GM18909 (cell line): ENCODE data around the gene FAM3B.

Source experiments
- ATAC-seq: cut with Tn5 transposase; IDR thresholded peaks from one replicate; pipeline ENCODE4 v1.9.1; 2021; ENCODE audit warnings: mild to moderate bottlenecking; ENCODE audit not compliant: unreplicated experiment, poor library complexity

Gene FAM3B

GRCh38 chr21:41388259-41388658 is 71.7 kb downstream of the FAM3B start:
- ATAC-seq, result no peak

DNA sequence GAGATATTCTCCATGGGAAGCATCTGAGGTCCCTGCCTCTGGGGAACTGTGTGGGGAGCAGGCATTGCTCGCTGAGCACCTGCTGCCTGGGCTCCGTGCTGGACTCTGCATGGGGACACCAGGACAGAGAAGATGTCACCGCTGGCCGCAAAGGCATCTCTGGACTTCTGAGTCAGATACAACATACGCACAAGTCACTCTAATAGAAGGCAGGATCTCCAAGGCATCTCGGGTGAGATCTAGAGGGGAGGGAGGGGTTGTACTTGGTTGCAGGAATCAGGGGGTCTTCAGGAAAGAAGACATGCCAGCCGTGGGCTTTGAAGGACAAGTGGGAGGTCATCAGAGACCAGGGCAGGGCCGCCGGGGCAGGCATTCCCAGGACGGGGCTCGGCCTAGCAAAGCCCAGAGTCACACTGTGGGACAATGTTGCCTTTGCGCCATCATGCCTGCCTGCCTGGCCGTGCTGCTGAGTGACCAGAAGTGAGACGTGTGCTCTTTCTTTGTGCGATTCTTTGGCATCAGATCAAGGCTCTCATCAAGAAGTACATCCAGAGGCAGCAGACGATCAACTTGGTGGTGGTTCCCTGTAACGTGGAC is 73.5 kb downstream of the FAM3B start:
- no peak for ATAC-seq

- ATAC-seq, result no peak
Observed at GRCh38 chr21:41393876-41394465, 77.4 kb downstream of the FAM3B start.

GRCh38 chr21:41396558-41397075 is 80.0 kb downstream of the FAM3B start:
- no peak for ATAC-seq

GRCh38 chr21:41397471-41397891 is 80.9 kb downstream of the FAM3B start:
- no peak for ATAC-seq

- ATAC-seq, result no peak
Observed at GRCh38 chr21:41398251-41398650, 81.7 kb downstream of the FAM3B start.

GRCh38 chr21:41398831-41399230 is 82.2 kb downstream of the FAM3B start:
- ATAC-seq, result no peak

DNA sequence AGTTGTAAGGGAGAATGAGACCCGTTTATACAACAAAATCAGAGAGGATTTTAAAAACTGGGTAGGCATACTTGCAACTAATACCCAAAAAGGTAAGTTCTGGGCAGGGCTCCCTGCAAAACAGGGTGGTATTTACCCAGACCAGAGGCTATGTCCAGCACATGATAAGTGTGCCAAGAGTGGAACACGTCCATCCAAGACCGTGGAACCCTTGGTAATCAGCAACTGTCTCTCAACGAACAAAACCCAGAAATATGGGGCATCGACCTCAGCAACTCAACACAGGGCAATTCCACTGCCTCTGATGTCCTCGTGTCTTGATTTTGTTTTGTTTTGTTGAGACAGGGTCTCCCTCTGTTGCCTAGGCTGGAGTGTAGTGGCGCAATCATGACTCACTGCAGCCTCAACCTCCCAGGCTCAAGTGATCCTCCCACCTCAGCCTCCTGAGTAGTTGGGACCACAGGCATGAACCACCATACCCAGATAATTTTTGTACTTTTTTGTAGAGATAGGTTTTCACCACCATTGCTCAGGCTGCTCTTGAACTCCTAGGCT is 82.7 kb downstream of the FAM3B start:
- ATAC-seq, result no peak

GRCh38 chr21:41402231-41402630 is 85.6 kb downstream of the FAM3B start:
- no peak for ATAC-seq

GRCh38 chr21:41402796-41403195 is 86.2 kb downstream of the FAM3B start:
- ATAC-seq, result no peak

DNA sequence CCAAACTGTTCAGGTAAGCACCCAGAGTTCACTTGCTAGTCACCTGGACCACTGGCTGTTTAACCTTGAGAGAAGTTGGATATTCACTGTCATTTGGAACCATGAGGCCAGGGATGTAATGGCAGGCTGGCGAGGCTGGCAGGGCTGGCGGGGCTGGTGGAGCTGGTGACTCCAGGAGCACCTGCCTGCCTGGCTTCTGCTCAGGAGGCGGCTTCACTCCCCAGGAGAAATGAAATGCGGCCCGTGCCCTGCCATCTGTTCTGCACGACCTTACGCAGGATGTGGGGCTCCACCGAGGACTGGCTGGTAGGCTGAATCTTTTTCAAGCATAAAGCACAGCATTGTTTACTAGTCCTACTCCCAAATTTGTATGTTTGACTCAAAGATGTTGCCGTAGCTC is 86.7 kb downstream of the FAM3B start:
- no peak for ATAC-seq

- ATAC-seq, result no peak
Observed at GRCh38 chr21:41403966-41404365, 87.4 kb downstream of the FAM3B start.

DNA sequence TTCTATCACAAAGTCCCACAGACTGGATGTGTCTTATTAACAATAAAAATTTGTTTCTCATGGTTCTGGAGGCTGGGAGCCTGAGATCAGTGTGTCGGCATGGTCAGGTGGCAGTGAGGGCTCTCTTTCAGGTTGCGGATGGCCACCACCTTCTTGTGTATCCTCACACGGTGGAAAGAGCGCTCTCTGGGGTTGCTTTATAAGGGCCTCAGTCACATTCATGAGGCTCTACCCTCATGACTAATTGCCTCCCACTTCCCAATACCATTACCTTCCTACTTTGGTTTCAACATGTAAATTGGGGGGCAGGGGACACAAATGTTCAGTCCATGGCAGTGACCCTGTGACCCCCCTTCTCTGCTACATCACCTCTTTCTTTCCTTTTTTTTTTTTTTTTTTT is 88.7 kb downstream of the FAM3B start:
- ATAC-seq, result no peak

GRCh38 chr21:41406340-41406739 is 89.7 kb downstream of the FAM3B start:
- ATAC-seq, result no peak
